GM21717 (cell line): Measurements from ENCODE around the gene MPC1.

Experiments
- ATAC-seq: cut with Tn5 transposase; IDR thresholded peaks from one replicate; pipeline ENCODE4 v1.9.1; 2021; ENCODE audit warnings: mild to moderate bottlenecking, moderate library complexity; ENCODE audit not compliant: unreplicated experiment

Gene MPC1

DNA sequence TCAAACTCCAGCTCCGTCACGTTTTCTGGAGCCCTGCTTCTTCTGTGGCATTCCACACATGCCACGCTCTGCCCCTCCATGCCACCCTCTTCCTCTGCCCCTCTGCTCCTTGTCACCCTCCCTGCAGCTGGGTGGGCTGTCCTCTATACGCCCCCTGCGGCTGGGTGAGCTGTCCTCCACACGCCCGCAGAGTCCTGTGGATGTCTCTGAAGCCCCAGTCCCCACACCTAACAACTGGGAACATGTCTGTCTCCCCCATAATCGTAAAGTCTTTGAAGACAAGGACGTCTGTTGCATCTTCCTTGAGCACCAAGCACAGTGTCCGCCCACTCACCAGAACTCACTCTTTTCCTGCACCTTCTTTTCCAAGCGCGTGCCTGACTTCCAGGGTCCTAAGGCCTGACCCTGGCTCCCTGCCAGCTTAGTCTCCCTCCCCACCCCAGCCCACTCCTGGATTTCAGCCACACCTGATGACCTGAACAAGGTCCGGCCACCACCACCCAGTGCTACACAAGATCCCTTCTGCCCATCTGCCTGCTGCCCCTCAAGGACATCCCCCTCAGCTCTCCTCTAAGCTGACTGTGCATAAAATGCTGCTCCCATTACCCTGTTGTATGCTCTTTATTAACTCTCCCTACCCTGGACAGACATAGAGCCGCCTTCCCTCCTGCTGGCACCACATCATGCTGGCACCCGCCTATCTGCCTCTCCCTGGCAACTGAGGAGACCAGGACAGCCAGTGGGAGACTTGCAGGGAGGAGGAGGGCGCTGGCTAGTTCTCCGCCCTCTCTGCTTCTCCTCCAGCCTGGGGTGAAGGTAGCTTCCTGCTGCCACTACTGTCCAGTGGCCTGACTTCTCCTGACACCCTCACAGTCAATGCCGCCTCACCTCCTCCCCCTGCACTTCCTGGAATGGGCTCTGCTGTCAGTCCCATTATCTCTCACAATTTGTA, 63.8 kb downstream of the MPC1 start:
- no peak for ATAC-seq

- ATAC-seq = no peak
Measured at GRCh38 chr6:166318227-166318626, 64.5 kb downstream of the MPC1 start.

DNA sequence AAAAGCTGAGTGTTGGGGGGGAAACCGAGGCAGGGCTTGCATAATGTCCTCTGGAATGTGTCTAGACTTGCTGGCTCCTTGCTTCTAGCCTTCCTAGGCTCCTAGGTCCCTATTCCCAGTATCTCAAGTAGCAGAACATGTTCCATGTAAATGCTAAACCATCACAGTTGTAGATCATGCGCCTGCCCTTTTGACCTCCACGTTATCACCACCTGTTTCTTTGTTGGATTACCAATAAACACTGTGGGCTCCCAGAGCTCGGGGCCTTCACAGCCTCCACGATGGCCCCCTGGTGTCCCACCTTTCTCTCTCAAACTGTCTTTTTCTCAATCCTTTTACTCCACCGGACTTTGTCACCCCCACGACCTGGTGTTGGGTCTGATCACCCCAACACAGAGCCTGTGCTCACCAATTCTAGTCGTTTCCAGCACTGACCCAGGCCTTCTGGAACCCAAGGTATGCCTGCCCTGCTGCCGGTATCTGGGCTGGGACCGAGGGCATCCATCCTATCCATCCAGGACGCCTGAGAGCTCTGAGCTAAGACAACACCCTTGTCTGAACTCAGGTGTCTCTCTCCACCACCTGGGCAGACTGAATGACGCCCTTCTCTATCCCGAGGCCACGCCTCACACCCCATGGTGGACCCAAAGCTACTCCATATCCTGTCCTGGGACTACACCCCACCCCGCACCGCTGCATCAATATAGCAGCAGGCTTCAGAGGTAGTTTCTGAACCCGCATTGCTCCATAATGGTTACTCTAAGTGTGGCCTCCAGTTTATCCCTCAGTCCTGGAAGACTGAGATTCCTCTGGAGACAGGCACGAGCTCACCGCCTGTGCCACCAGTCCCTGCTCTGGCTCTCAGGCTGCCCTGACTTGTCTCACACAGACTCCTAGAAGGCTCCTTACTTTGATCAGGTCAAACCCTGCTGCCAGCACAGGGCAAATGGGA, 65.2 kb downstream of the MPC1 start:
- no peak for ATAC-seq

DNA sequence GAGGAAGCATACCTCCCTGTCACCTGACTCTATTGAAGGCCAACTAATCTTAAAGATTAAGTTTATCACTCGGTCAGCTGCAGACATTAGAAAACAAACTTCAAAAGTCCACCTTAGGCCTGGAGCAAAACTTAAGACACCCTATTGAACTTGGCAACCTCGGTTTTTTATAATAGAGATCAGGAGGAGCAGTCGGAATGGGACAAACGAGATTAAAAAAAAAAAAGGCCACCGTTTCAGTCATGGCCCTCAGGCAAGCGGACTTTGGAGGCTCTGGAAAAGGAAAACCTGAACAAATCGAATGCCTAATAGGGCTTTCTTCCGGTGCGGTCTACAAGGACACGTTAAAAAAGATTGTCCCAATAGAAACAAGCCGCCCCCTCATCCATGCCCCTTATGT, 67.3 kb downstream of the MPC1 start:
- no peak for ATAC-seq
